Frontal cortex (tissue), 4 donors: ENCODE results near the gene STX3. TPM values are rescaled to one million over a fixed set of nuclear protein-coding genes. Genes with fewer than 3 reads are reported as not detected.

ENCODE experiments used
- DNase-seq, 2 donors: peaks; one replicate each; pipeline ENCODE4 v3.0.0; 2012; ENCODE audit warnings: low spot score in 2 of 2
- FAIRE-seq: peaks from 2 replicates; lab custom pipeline; 2012; peaks lifted over from hg19 to GRCh38; lab: Jason Lieb, UNC
- total RNA-seq: library from RNA; depleted of rRNA; stranded (reverse); fragments of >200 nt; gene quantifications from one replicate; pipeline ENCODE4 v1.2.3, GENCODE V29; 2014
- donor health status: control.
- donor health status: control.
- donor health status: control.

STX3 gene
- total RNA-seq: 26.9 TPM

- FAIRE-seq (no peak), DNase-seq (peak; percentile 68 to 71)
These were observed at the start of gene STX3 for GRCh38 chr11:59754859-59755700. Gene STX3 (plus strand): TSS chr11:59755376. CDS start chr11:59755606, 230 bp downstream.

- DNase-seq (no peak), FAIRE-seq (no peak)
These were observed 48.5 kb upstream of the STX3 start for GRCh38 chr11:59706518-59707285.

GRCh38 chr11:59707371-59707770, 47.8 kb upstream of the STX3 start:
- FAIRE-seq: no peak
- no peak for DNase-seq

GRCh38 chr11:59708537-59708936, 46.6 kb upstream of the STX3 start:
- no peak for FAIRE-seq
- DNase-seq: no peak

- DNase-seq (no peak), FAIRE-seq (no peak)
These were observed 44.9 kb upstream of the STX3 start for GRCh38 chr11:59710136-59710847.

- FAIRE-seq (no peak), DNase-seq (no peak)
These were observed 41.4 kb upstream of the STX3 start, which contains the start of gene OR10V1 for GRCh38 chr11:59713745-59714144. Gene OR10V1 (minus strand): TSS chr11:59713845. CDS start chr11:59713845, 0 bp downstream.

GRCh38 chr11:59716051-59716450, 39.1 kb upstream of the STX3 start:
- FAIRE-seq: no peak
- no peak for DNase-seq

- no peak for FAIRE-seq
- DNase-seq: peak in 1 of 2 donors; percentile 18
These were observed 35.6 kb upstream of the STX3 start for GRCh38 chr11:59719556-59719955.

GRCh38 chr11:59724066-59724465, 31.1 kb upstream of the STX3 start:
- no peak for DNase-seq
- no peak for FAIRE-seq

- DNase-seq: no peak
- FAIRE-seq: no peak
These were observed 27.8 kb upstream of the STX3 start for GRCh38 chr11:59727426-59727825.

- no peak for DNase-seq
- FAIRE-seq: no peak
These were observed 27.0 kb upstream of the STX3 start for GRCh38 chr11:59728154-59728553.

- no peak for FAIRE-seq
- no peak for DNase-seq
These were observed 26.3 kb upstream of the STX3 start for GRCh38 chr11:59728913-59729312.

- DNase-seq (no peak), FAIRE-seq (no peak)
These were observed 25.3 kb upstream of the STX3 start for GRCh38 chr11:59729834-59730233.

GRCh38 chr11:59730896-59731565, 24.1 kb upstream of the STX3 start:
- FAIRE-seq: no peak
- DNase-seq: no peak

GRCh38 chr11:59746111-59746510, 9.1 kb upstream of the STX3 start:
- no peak for DNase-seq
- FAIRE-seq: no peak

GRCh38 chr11:59753650-59754493, 1.3 kb upstream of the STX3 start:
- no peak for FAIRE-seq
- peak; percentile 83 to 85 for DNase-seq

- DNase-seq (no peak), FAIRE-seq (no peak)
These were observed 700 bp upstream of the STX3 start for GRCh38 chr11:59754494-59754858.

- no peak for FAIRE-seq
- peak; percentile 61 to 77 for DNase-seq
These were observed 753 bp downstream of the STX3 start for GRCh38 chr11:59755701-59756557.
